ENCODE data around the gene UPF2. TPM values are rescaled to one million over a fixed set of nuclear protein-coding genes. Genes with fewer than 3 reads are reported as not detected.

UPF2 gene
- total and polyA plus RNA-seq, 2 of the 13 experiments (the other 11 are each of a cell fraction or from before 2014, with no cell fraction given), result 6.2 to 14.5 TPM

DNA sequence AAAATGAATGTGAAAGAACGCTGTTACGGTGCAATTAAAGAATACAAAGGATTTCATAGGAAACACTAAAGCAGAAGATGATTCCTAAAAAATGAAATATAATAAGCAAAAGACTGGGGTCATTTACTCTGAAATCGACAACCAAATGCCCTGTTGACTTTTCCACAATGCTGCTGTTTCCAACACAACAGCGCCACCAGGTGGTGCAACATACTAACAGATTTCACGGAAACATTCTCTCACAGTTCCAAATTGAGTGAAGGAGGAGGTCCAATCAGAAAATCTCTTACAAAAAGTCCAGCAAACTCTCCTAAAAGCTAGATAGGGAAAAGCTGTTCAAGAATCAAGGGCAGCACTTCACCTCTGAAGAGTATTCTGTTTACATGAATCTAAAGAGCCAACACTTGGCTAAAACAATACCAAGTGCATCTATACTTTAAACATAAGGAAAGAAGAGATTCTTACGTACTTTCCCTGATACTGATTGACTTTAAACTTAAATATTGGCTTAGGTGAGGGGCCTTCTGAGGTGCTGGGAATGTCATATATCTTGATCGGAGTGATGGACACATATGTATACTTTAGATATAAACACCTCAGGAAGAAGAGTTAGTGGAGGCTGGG, 55.9 kb downstream of the UPF2 start (continued):
- no peak for TF ChIP-seq ZNF775 (CRISPR knock-in tag; IDR thresholded peaks at IDR 0.05; ENCODE audit: borderline replicate concordance)
- TF ChIP-seq GTF3A (CRISPR knock-in tag; conservative IDR thresholded peaks at IDR 0.05), result no peak
- TF ChIP-seq ZNF720 (CRISPR knock-in tag; IDR thresholded peaks at IDR 0.05), result no peak
- TF ChIP-seq NR2F2 (IDR thresholded peaks at IDR 0.05; ENCODE audit: borderline replicate concordance, low read depth), result no peak
- no peak for TF ChIP-seq ZKSCAN5 (CRISPR knock-in tag; IDR thresholded peaks at IDR 0.05)
- TF ChIP-seq, protein P1, sequence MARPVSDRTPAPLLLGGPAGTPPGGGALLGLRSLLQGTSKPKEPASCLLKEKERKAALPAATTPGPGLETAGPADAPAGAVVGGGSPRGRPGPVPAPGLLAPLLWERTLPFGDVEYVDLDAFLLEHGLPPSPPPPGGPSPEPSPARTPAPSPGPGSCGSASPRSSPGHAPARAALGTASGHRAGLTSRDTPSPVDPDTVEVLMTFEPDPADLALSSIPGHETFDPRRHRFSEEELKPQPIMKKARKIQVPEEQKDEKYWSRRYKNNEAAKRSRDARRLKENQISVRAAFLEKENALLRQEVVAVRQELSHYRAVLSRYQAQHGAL (CRISPR knock-in tag; IDR thresholded peaks at IDR 0.05; ENCODE audit: not compliant biosample characterization), result no peak
- TF ChIP-seq ZNF724P (CRISPR knock-in tag; IDR thresholded peaks at IDR 0.05; ENCODE audit: borderline replicate concordance), result no peak
- TF ChIP-seq ZNF569 (CRISPR knock-in tag; IDR thresholded peaks at IDR 0.05; ENCODE audit: borderline replicate concordance), result no peak
- TF ChIP-seq CREB1 (IDR thresholded peaks at IDR 0.05), result no peak
- TF ChIP-seq CREB1 (CRISPR knock-in tag; IDR thresholded peaks at IDR 0.05), result no peak
- peak; percentile 60; the same call in 1 of the 2 replicates for TF ChIP-seq KDM5A (IDR thresholded peaks at IDR 0.05; ENCODE audit: borderline replicate concordance, low read length)
- TF ChIP-seq ELF3 (CRISPR knock-in tag; IDR thresholded peaks at IDR 0.05), result peak; percentile 63
- no peak for TF ChIP-seq NR2F1 (CRISPR knock-in tag; IDR thresholded peaks at IDR 0.05)
- no peak for TF ChIP-seq ZNF530 (CRISPR knock-in tag; IDR thresholded peaks at IDR 0.05; ENCODE audit: low read depth)
- TF ChIP-seq ZNF773 (CRISPR knock-in tag; IDR thresholded peaks at IDR 0.05; ENCODE audit: borderline replicate concordance), result no peak
- TF ChIP-seq, protein P2, sequence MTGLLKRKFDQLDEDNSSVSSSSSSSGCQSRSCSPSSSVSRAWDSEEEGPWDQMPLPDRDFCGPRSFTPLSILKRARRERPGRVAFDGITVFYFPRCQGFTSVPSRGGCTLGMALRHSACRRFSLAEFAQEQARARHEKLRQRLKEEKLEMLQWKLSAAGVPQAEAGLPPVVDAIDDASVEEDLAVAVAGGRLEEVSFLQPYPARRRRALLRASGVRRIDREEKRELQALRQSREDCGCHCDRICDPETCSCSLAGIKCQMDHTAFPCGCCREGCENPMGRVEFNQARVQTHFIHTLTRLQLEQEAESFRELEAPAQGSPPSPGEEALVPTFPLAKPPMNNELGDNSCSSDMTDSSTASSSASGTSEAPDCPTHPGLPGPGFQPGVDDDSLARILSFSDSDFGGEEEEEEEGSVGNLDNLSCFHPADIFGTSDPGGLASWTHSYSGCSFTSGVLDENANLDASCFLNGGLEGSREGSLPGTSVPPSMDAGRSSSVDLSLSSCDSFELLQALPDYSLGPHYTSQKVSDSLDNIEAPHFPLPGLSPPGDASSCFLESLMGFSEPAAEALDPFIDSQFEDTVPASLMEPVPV (CRISPR knock-in tag; IDR thresholded peaks at IDR 0.05), result no peak
- TF ChIP-seq ZNF30 (CRISPR knock-in tag; IDR thresholded peaks at IDR 0.05), result no peak
- TF ChIP-seq, protein P3, sequence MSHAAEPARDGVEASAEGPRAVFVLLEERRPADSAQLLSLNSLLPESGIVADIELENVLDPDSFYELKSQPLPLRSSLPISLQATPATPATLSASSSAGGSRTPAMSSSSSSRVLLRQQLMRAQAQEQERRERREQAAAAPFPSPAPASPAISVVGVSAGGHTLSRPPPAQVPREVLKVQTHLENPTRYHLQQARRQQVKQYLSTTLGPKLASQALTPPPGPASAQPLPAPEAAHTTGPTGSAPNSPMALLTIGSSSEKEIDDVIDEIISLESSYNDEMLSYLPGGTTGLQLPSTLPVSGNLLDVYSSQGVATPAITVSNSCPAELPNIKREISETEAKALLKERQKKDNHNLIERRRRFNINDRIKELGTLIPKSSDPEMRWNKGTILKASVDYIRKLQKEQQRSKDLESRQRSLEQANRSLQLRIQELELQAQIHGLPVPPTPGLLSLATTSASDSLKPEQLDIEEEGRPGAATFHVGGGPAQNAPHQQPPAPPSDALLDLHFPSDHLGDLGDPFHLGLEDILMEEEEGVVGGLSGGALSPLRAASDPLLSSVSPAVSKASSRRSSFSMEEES (CRISPR knock-in tag; IDR thresholded peaks at IDR 0.05), result no peak
- TF ChIP-seq, protein P4, sequence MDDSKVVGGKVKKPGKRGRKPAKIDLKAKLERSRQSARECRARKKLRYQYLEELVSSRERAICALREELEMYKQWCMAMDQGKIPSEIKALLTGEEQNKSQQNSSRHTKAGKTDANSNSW (CRISPR knock-in tag; IDR thresholded peaks at IDR 0.05; ENCODE audit: borderline replicate concordance), result no peak
- TF ChIP-seq ZFP82 (CRISPR knock-in tag; IDR thresholded peaks at IDR 0.05; ENCODE audit: borderline replicate concordance), result no peak
- no peak for TF ChIP-seq ZNF777 (CRISPR knock-in tag; IDR thresholded peaks at IDR 0.05)
- TF ChIP-seq, protein P5, sequence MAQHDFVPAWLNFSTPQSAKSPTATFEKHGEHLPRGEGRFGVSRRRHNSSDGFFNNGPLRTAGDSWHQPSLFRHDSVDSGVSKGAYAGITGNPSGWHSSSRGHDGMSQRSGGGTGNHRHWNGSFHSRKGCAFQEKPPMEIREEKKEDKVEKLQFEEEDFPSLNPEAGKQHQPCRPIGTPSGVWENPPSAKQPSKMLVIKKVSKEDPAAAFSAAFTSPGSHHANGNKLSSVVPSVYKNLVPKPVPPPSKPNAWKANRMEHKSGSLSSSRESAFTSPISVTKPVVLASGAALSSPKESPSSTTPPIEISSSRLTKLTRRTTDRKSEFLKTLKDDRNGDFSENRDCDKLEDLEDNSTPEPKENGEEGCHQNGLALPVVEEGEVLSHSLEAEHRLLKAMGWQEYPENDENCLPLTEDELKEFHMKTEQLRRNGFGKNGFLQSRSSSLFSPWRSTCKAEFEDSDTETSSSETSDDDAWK (CRISPR knock-in tag; IDR thresholded peaks at IDR 0.05), result no peak
- TF ChIP-seq ZNF563 (CRISPR knock-in tag; IDR thresholded peaks at IDR 0.05), result no peak
- no peak for TF ChIP-seq PITX1 (CRISPR knock-in tag; IDR thresholded peaks at IDR 0.05)
- no peak for TF ChIP-seq RARG (CRISPR knock-in tag; IDR thresholded peaks at IDR 0.05; ENCODE audit: low read depth)
- TF ChIP-seq RFX3 (CRISPR knock-in tag; IDR thresholded peaks at IDR 0.05), result no peak
- TF ChIP-seq HOXA3 (CRISPR knock-in tag; IDR thresholded peaks at IDR 0.05), result no peak
